ENCODE measurements around the gene NOXO1. TPM values are rescaled to one million over a fixed set of nuclear protein-coding genes. Genes with fewer than 3 reads are reported as not detected.

Gene NOXO1
- total and polyA plus RNA-seq, 10 of the 15 experiments (the other 5 are each of a cell fraction or from before 2014, with no cell fraction given): 0.09 to 0.76 (median 0.26) TPM; not detected in 4

- H2AFZ ChIP-seq (ENCODE audit: control insufficient read depth, low read depth, low read length): no peak overlapping the region
- SMC1A ChIA-PET (ENCODE audit: uncharacterized antibody, unreplicated experiment): interaction anchor here (0.9 kb wide), 1 partner anchor 112 kb away, joined by 4 read pairs; no protein-coding TSS in a partner anchor
- peaks cover 11 to 13% of the 10 kb centered on the region in 2 experiments for H3K27me3 ChIP-seq (replicated peaks in 1 of 2; ENCODE audit: control insufficient read depth in 2 of 2, insufficient read depth in 2 of 2, low read length in 1 of 2)
- no peak overlapping the region for H3K4me2 ChIP-seq (ENCODE audit: control insufficient read depth, insufficient read depth)
- H3K27ac ChIP-seq (ENCODE audit: control insufficient read depth, insufficient read depth): no peak overlapping the region
- RAD21 ChIA-PET (ENCODE audit: unreplicated experiment): no interaction called here
- in situ Hi-C loops (cut with MboI) (no loop called here), intact Hi-C loops (cut with micrococcal nuclease; ENCODE audit: unreplicated experiment) (no loop called here)
- FAIRE-seq (no peak), ATAC-seq (no peak), DNase-seq (ENCODE audit: low read depth, low spot score) (no peak)
- BruUV-seq (replicated peaks): no TSS peak
- H3K36me3 ChIP-seq (ENCODE audit: control insufficient read depth in 2 of 2, insufficient read depth in 2 of 2, low read length in 1 of 2): no peaks in the 10 kb centered on the region
- TF ChIP-seq ZBTB11 (CRISPR knock-in tag; IDR thresholded peaks at IDR 0.05): no peak
- no peaks in the 10 kb centered on the region for H3K79me2 ChIP-seq (ENCODE audit: control insufficient read depth, insufficient read depth, low read length)
- H3K9ac ChIP-seq (ENCODE audit: control insufficient read depth, insufficient read depth, low read length): no peak overlapping the region
- CTCF ChIA-PET: no interaction called here
- H3K9me3 ChIP-seq (replicated peaks; ENCODE audit: control insufficient read depth, insufficient read depth, low read length): no peaks in the 10 kb centered on the region
- H3K4me3 ChIP-seq: no peak overlapping the region
- H4K20me1 ChIP-seq (ENCODE audit: control insufficient read depth, insufficient read depth): peaks cover 5% of the 10 kb centered on the region; the same call in 1 of the 2 replicates
- peaks cover 2% of the 10 kb centered on the region; the same call in 1 of the 2 replicates for H3K4me1 ChIP-seq (ENCODE audit: control insufficient read depth, insufficient read depth, low read length)
- 29% methylated on average over 3 of the region's 3 CpGs for WGBS (ENCODE audit: insufficient coverage, insufficient replicate concordance, low lambda C conversion rate, missing lambda C conversion rate)
- POLR2A ChIA-PET: no interaction called here
These were observed 46.9 kb upstream of the NOXO1 start for GRCh38 chr16:2028146-2028545.

Data from GM12878 (cell line).